GM10847 (cell line): ENCODE data around the gene SHC1.
A peak's percentile ranks its signal among the peaks of the same experiment; 100 is the strongest.

ENCODE experiments used
- POLR2A ChIP-seq: IDR thresholded peaks from 2 replicates; pipeline ENCODE4 v1.6.1; 2011; ENCODE audit not compliant: insufficient read length; ENCODE audit errors: extremely low read depth

Gene SHC1, protein sequence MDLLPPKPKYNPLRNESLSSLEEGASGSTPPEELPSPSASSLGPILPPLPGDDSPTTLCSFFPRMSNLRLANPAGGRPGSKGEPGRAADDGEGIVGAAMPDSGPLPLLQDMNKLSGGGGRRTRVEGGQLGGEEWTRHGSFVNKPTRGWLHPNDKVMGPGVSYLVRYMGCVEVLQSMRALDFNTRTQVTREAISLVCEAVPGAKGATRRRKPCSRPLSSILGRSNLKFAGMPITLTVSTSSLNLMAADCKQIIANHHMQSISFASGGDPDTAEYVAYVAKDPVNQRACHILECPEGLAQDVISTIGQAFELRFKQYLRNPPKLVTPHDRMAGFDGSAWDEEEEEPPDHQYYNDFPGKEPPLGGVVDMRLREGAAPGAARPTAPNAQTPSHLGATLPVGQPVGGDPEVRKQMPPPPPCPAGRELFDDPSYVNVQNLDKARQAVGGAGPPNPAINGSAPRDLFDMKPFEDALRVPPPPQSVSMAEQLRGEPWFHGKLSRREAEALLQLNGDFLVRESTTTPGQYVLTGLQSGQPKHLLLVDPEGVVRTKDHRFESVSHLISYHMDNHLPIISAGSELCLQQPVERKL

DNA sequence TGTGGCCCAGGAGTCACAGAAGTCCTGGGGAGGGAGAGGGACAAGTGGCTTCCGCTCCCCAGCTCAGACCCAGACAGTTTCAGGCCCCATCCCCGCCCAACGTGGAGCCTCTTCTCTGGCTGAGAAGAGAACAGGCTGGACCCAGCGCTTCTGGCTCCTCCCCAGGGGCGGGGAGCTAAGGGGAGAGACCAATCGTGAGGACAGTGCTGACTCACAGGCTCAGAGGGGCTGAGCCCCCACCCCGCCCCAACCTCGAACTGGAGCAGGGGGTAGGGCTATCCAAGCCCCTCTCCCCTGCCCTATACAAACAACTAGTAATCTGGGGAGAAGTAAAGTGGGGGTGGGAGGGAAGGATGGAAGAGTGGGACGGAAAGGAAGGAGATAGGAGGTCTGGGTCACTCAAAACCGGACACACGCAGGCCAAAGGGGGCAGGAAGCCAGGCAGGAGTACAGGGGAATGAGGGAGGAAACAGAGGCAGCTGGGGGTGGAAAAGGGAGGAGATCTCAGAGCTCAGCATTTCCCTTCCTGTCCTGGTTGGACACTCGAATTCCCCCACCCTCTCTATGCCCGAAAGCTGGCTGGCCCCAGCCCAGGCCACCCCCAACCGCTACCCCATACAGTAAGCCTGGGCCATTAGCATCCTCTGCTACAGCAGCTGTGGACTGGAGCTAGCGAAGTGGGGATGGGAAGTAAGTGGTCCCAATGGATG, at the start of gene SHC1:
SHC1 (minus strand) TSS at position 117 of the 710 bp plus-strand sequence. CDS start 221 bp downstream, outside the sequence.
- TF ChIP-seq POLR2A: peak; percentile 35

DNA sequence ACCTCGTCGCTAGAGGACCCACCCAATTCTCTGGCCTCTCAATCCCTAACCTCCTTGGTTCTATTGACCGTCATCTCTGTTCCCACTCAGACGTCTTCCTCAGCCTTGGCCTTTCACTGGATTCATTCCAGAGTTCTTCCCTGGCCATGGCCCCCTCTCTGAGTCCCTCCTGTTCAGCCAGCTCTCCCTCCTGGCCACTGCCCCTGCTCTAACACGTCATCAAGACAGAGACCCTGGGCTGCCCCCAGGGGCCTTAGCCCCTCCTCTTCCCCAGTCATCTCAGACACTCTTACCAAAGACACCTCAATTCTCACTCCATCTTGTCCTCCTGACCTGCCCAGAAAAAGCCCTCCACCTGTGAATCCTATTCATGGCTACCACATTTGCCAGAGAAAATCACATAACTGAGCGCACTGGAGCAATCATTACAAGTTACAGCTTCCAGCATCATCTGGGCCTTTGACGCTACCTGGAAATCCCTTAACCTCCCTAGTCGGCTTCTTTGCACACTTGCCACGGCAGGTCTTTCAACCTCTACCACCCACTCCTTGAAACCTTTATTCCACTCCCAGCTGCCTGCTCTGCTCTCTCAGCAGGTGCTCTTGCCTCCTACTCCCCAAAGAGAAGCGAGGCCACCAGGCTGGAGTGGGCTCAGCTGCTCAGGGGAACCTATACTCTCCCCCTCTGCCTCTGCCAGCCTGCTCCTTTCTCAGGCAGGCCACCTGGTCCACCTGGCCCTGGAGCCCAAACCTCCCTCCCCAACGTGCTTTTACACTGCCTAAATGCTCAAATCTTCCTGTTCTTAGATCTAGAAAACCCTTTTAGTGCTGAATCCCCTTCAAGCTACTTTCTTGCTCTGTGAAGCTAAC, 49.1 kb upstream of the SHC1 start:
- TF ChIP-seq POLR2A: no peak

DNA sequence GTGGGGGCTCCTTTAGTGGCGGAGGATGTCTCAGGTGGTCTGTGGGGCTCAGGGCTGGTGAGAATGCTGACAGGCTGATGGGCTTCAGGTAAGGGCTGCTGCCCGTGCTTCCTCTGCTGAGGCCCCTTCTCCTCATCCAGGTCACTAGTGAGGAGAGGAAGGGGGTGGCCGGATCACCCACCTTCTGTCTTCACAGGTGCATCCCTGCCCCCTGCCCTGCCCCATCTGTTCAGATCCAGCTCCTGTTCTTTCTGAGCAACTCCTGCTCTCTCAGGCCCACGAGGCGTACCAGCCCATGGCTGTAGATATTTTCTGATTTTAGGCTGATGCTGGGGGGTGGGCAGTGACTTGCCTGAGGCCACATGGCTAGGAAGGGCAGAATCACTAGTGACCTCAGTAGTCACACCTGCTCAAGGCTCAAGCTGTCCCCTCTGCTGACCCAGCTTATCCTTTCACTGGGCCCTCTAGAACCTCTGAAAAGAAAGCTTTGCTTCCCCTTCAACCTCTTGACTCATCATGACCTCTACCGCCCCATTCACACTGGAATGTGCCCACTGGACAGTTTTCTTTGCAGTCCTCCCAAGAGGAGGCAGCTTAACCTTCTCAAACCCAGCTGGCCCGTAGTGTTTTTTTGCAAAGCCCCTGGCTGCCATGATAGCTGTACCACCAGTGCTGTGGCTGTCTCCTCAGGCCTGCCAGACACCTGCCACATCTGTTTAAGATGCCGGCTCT, 48.2 kb upstream of the SHC1 start:
- TF ChIP-seq POLR2A: no peak

DNA sequence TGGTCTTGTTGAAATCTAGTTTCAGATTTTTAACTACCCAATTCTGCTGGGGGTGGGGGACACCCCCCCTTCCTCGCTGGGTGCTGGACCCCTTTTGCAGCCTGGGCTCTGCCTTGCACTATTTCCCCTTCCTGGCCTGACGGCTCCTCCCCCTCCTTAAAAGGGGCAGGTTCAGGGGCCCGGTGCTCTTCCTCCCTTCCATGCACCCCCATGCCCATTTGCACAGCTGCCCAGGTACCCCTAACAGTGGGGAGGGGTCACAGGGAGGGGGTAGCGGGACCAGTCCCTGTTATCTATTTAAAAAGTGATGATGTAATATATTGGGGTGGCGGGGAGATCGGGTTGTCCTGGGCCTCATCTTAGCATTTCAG, 47.4 kb upstream of the SHC1 start:
- TF ChIP-seq POLR2A: no peak

DNA sequence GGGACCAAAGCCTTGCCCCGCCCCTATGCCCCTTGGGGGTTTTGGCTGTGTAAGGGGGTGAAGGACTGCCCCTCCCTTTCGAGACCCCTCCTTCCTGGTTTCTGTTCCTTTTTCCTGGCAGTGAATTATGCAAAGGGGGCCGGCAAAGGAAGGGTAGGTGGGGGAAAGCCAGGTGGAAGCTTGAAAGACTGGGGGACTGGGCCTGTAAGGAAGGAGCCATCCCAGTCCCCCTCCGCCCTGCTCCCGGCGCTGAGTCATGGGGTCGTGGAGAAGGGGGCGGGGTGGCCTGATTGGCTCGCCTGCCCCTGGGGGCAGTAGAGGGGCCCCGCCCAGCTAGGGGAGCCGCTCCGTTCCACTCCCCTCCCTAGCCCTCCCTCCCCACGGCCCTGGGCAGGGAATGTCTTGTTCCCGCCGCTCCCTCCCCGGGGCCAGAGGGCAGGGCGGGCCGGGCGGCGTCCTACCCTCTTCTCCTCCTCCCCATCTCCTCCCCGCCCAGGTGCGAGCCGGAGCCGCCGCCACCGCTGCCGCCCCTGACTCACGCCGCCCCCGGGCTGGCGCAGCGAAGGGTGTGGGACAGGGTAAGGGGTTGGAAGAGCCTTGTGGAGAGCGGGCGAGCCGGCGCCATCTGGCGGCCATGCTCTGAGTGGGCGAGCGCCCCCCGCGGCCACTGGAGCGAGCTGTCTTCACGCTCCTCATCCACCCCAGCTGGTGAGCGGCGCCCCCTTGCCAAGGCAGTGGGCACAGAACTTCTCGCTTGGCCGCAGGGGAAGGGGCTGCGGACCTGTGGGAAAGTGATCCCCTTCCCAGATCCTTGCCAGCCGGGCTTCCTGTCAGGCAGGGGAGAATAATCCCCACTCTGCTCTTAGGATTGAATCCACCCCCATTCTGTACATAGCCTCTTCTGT, 46.7 kb upstream of the SHC1 start:
- no peak for TF ChIP-seq POLR2A

DNA sequence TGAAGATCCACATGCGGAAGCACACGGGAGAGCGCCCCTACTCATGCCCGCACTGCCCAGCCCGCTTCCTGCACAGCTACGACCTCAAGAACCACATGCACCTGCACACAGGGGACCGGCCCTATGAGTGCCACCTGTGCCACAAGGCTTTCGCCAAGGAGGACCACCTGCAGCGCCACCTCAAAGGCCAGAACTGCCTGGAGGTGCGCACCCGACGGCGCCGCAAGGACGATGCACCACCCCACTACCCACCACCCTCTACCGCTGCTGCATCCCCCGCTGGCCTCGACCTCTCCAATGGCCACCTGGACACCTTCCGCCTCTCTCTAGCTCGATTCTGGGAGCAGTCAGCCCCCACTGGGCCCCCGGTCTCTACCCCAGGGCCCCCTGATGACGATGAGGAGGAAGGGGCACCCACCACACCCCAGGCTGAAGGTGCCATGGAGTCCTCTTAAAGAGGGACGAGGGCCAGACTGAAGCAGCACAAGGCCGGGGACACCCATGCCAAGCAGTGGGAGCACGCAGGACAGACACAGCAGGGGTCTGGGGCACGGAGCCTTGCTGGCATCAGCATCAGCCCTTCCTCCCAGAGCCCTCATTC, 45.8 kb upstream of the SHC1 start:
- no peak for TF ChIP-seq POLR2A

DNA sequence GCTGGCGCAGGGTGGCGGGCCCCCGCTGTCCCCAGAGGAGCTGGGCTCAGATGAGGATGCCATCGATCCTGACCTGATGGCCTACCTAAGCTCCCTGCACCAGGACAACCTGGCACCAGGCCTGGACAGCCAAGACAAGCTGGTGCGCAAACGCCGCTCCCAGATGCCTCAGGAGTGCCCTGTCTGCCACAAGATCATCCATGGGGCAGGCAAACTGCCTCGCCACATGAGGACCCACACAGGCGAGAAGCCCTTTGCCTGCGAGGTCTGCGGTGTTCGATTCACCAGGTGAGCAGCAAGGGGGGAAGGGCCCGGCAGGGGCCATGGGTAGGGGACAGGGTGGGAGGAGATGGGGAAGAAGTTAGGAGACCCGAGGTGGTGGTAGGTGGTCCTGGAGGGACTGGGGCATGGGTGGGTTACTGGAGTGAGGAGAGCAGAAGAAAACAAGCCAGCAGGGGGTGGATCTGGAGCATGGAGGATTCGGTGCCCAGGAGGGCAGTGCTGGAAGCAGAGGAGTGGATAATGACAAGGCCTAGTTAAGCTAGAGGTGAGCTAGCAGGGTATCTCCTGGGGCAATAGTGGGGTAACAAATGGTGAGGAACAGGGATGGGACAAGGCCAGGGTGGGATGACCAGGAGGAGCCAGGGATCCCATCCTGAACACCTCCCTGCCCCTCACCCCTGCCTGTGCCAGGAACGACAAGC, 45.1 kb upstream of the SHC1 start:
- TF ChIP-seq POLR2A: no peak

DNA sequence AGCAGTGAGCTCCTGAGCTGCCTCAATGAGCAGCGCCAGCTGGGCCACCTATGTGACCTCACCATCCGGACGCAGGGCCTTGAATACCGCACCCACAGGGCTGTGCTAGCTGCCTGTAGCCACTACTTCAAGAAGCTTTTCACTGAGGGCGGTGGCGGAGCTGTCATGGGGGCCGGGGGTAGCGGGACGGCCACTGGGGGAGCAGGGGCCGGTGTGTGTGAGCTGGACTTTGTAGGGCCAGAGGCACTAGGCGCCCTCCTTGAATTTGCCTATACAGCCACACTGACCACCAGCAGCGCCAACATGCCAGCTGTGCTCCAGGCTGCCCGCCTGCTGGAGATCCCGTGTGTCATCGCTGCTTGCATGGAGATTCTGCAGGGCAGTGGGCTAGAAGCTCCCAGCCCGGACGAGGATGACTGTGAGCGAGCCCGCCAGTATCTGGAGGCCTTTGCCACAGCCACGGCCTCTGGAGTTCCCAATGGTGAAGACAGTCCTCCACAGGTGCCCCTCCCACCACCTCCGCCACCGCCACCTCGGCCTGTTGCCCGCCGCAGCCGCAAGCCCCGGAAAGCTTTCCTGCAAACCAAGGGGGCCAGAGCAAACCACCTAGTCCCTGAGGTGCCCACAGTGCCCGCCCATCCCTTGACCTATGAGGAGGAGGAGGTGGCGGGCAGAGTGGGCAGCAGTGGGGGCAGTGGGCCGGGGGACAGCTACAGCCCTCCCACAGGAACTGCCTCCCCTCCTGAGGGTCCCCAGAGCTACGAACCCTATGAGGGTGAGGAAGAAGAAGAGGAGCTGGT, 44.4 kb upstream of the SHC1 start:
- no peak for TF ChIP-seq POLR2A

DNA sequence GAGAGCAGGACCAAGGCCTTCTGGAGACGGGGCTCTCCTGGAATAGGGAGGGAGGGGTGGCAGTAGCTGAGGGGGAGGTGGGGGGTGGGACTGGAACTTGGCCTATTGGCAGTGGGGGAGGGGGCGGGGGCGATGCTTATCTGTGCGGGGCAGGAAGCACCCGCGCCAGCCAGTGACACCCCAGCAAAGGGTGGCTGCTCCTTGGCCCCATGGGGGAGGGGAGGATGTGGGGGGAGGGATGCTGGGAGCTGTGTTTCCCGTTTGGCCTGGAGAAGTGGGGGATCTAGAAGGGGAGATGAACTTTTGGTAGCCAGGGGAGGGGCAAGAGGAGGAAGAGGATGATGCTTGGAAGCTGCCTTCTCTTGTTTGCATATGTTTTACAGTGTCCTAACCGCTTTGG, 43.1 kb upstream of the SHC1 start:
- TF ChIP-seq POLR2A: no peak

DNA sequence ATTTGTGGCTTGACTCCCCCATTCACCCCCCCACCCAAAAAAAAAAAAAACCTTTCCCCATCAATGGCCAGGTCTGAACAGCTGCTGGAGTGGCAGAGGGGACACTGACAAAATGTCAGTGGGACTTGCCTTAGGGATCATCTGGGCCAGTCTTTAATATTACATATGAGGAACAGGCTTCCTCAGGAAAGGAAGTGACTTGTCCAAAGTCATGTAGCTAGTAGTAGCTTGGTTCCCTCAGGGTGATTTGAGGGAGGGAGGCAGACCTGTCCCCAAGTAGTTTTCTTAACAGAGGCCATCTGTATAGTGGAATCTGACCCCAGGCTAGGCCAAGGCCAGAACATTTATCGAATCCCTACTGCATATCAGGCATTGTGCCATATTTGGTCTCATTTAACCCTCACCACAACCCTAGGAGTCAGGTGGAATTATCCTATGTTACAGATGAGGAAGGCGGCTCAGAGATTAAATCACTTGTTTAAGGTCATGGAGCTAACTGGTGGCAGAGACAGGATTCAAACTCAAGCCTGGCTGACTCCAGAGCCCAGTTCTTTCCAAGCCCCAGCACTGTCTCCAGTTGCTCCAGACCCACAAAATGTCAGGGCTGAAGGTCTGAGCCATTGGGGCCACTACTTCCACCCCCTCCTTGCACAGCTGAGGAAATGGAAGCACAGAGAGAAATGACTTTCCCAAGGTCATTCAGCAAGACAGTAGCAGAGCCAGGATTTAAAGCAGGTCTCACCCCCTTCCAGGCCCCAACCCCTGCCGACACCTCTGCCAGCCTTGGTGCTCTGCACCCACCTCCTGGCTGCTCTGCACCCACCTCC, 42.4 kb upstream of the SHC1 start:
- no peak for TF ChIP-seq POLR2A

DNA sequence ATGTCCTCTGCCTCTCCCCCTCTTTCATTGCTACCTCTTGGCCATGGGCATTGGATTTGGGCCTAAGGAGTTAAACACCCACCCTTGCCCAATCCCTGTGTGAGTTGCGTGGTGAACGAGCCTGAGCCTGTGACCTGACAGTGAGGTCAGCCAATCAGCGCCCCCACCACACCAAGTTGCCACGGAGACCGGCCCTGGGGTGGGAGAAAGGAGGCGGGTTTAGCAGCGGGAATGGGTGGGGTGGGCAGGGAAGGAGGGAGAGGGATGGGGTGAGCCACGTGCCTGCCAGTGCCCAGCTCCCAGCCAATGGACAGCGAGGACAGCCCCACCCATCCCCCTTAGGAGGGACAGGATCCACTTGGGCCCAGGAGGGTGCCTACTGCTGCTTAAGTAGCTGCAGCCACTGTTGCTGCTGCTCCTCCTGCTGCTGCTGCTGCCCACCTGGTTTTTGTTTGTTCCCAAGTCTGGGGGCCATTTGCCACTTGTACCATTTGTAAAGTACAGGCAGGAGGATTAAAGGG, 41.5 kb upstream of the SHC1 start:
- no peak for TF ChIP-seq POLR2A
